Sciatic nerve (tissue), 2 donors: ENCODE measurements around the gene ZNRF3. TPM values are rescaled to one million over a fixed set of nuclear protein-coding genes. Genes with fewer than 3 reads are reported as not detected.

Source experiments
- ATAC-seq: fragments of 200-7000 bp; cut with Tn5 transposase; one replicate; pipeline ENCODE4 v1.9.1; 2020; ENCODE audit warnings: mild to moderate bottlenecking, moderate library complexity
- DNase-seq: peaks from one replicate; pipeline ENCODE4 v3.0.0-alpha.2; 2020; ENCODE audit warnings: low spot score
- intact Hi-C: fragments of 100-400 bp; cut with DNase I; formaldehyde crosslinking; loops from one replicate; pipeline ENCODE4 v1.14.2; 2022
- total RNA-seq: library from RNA; stranded (reverse); fragmentation: NEBNext Ultra II Directional; extraction: Animal tissue kit (Norgen Biotek cat#: 25700); gene quantifications from one replicate; pipeline ENCODE4 v1.2.1, GENCODE V29; 2021
- donor health status: DM: no; HTN: no; CAD: no.
- donor health status: DM: no; HTN: no; CAD: no.

ZNRF3 gene
- total RNA-seq, 1 donor from 2014 or later: 12.9 TPM

DNA sequence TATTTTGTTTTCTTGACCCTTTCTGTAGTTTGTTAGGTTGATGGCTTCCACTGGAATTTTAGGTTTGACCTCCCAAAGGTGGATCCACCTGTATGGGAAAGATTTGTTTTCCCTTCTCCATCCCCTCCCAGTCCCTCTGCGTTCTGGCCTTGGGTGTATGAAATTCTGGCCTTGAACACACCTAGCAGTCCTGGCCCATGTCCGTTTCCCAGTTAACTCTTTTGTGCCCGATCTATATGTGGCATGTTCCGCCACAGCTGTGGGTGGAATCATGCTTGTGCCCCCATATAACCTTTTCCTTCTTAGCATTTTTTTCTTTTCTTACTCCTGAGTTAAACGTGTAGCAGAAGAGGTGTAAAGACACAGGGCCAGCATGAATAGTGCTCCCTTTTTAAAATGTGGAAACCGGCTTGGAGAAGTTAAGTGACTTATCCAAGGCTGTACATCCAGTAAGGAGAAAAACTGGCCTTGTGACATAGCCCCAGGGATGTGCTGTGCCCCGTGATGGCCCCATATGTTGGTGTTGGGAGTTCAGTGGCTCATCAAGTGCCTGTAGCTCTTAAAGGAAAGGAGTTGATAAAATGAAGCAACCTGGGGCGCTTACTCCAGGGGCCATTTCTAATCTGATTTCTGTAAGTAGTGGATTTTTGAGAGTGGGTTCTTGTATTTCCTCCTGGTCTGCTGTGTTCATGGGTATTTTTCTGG, 39.3 kb downstream of the ZNRF3 start:
- intact Hi-C loops: no loop called here
- ATAC-seq: no peak
- no peak for DNase-seq

DNA sequence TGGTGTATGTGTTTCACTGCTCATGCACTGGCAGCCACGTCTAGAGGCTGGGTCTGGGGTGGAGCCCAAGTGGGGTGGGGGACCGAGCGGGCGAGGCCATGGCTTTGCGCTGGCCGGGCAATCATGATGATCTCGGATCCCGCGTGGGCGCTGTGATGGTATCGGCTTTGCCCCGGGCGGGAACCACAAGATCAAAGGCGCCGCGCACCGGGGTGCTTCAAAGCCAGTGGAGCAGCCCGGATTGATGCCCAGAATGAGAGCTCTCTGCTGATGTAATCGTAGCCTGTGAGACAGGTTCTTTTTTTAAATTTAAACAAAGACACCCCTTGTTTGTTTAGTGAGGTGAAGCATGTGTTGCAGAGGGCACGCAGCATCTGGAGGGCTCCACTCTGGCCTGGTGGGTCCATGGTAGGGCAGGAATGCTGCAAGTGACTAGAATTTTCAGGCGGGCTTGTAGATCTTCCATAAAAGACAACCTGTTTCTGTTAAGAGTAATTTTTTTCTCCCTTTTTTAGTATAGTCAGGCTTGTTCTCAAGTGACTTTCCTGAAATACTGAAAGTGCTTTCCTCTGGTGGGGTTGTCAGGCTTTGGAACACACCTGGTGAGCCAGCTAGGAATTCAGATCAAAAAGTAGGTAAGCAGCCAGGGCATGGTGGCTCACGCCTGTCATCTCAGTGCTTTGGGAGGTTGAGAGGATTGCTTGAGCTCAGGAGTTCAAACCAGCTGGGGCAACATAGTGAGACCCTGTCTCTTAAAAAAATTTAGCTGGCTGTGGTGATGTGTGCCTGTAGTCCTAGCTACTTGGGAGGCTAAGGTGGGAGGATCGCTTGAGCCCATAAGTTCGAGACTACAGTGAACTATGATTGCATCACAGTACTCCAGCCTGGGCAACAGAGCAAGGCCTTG, 40.7 kb downstream of the ZNRF3 start:
- ATAC-seq (peak; percentile 69), DNase-seq (no peak)
- intact Hi-C loops: no loop called here

DNA sequence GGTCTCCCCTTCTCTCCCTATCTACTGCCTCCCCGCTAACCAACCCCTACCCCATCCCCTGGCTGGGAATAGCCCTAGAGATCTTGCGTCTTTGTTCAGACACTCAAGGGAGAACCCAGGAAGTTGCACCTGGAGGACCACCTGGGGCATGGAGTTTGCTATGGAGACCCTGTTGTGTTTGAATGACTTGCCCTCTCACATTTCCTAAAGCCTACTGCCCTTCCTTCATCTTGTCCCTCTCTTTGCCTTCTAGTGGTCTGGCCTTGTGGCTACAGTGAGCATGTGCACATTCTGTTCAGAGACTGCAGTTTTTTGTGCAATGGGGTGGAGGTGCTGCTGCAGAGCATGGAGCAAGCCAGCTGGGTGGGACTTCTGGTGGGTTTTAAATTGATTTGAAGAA, 42.5 kb downstream of the ZNRF3 start:
- no peak for ATAC-seq
- no peak for DNase-seq
- intact Hi-C loops: no loop called here

DNA sequence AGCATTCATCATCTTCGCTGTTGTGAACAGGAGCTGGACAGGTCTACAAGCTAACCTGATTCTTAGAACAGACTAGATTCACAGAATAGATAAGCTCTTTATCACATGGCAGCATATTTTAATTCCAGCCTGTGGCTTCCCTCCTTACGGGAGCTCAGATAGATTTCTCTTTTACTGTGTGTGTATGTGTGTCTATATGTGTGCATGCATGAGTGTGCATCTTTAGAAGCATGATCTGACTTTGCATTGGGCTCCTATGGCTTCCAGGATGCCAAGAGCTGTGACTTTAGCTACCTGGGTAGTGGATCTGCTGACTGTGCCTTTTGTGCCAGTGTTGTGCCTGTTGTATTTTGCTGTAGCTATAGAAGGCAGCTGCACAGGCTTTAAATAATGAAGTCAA, 44.3 kb downstream of the ZNRF3 start:
- no peak for ATAC-seq
- intact Hi-C loops: no loop called here

DNA sequence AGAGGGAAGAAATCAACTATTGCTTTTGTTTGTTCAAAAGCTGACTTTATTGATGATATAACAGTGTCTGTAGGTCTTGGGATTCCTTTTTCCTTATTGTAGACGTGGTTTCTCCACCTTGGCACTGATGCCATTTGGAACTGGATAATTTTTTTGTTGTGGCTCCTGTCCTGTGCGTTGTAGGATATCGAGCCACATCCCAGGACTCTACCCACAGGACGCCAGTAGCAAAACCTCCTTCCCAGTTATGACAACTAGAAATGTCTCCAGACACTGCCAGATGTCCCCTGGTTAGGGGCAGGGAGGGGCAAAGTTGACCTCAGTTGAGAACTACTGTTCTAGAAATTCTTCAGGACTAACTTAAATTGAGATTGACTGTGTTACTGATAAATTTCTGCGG, 45.8 kb downstream of the ZNRF3 start:
- no peak for ATAC-seq
- intact Hi-C loops: no loop called here
- no peak for DNase-seq

More for the DNA sequence above, 44.3 kb downstream of the ZNRF3 start:
- no peak for DNase-seq

DNA sequence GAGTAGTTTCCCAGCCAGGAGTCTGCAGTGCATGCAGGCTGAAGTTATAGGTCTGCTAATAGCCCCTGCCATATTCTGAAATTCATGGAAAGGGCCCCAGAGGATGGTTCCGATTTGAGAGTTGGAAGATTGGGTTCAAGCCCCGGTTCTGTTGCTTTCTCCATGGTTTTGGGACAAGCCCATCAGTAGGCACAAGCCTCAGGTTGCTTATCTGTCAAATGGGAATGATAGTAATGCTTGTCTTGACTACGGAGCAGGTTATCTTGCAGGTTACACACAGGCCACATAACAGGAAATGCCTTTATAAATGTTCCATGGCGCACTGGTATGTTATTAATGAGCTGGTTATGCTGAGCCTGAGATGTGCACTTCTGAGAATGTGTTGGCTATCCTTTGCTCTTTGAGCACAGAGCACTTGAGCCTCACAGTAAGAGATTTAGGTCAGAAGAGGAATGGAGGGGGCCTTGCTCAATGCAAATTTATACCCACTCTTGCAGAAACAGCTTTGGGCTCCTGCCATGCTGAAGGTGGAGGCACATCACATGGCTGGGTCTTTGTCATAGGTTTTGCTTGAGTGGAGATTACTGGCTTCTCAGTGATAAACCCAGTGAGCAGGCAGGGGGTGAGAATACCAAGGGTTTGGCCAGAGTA, 47.1 kb downstream of the ZNRF3 start:
- intact Hi-C loops: no loop called here
- no peak for ATAC-seq

DNA sequence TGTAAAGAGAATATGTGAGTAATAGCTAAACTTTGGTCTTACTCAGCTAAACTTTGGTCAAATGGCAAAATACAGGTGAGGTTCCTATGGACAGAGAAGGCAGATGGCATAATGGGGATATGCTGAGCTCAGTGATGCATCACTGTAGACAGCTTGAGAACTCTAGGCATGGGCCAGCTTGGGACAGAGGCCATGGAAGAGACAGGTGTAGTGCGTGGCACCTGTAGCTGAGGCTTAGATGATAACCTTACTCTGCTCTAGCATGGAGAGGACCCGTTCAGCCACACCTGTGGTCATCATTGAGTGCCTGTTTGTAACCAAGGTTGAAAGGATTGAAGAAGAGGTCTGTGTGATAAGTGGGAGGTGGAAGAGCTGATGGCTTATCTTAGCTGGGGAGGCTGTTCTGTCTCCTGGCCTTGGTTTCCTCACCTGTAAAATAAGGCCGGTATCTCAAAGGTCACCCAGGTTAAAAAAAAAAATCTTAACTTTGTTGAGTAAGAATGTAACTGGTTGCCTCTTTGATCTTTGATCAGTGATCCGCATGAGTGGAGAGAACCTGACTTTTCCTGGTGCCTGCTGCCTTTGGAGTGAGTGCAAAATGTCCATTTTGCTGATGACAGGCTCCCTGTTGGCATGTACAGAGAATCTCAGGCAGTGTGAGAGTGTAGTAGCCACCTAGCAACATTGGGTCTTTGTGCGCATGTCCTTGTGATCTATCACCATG, 48.6 kb downstream of the ZNRF3 start:
- DNase-seq: no peak
- intact Hi-C loops: no loop called here
- ATAC-seq: no peak

More for the DNA sequence above, 47.1 kb downstream of the ZNRF3 start:
- DNase-seq: no peak

DNA sequence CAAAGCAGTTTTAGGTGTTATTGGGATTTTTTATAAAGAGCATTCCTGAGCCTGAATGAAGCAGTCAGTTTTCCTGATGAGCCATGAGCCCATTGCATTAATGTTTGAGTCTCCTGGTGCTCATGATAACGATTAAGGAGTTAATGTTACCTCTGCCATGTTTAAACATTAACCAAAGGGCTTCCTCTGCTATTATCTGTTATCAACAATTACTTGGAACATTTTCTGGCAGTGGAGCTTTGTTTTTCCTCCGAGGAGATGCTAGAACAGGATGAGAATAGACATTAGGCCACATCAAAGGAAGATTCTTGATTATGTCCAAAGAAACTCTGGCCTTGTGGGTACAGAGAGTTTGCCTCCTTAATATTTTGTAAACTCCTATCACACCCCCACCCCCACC, 49.9 kb downstream of the ZNRF3 start:
- DNase-seq (no peak), ATAC-seq (no peak)
- intact Hi-C loops: no loop called here

DNA sequence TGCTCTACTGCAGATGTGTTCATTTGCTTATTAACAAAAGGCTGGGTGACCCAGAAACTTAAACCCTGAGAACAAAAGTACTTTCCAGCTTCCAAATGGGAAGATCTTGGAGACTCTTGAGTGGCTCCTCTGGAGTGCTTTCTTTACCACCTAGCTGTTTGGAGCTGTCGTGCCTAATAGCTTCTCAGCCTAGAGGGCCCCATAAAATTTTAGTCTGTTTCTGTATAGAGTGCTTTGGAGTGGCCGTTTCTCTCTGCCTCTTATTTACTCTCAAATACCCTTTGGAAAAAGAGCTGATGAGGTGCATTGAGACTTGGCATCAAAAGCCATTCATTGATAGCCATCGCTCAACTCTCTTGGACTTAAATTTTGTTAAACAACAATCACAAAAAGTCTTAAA, 50.7 kb downstream of the ZNRF3 start:
- ATAC-seq: no peak
- no peak for DNase-seq
- intact Hi-C loops: no loop called here

DNA sequence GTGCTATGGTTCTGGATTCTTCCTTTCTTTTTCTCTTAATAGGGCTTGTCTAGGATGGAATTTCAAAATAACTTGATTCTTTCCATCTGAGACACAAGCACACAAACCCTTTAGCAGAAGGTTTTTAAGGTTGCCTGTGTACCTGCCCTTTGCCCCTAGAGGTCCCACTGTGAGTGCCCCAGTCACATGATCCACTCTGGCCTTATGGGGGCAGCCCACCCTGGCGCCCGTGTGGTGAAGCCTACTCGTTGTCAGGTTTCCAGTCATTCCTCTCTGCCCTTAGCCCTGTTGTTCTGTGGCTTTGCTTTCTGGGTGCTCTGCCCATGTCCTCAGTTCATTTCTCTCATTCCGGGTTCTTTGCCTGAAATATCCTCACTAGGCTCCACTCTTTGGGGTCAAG, 51.8 kb downstream of the ZNRF3 start:
- DNase-seq (no peak), ATAC-seq (peak; percentile 63)
- intact Hi-C loops: no loop called here

DNA sequence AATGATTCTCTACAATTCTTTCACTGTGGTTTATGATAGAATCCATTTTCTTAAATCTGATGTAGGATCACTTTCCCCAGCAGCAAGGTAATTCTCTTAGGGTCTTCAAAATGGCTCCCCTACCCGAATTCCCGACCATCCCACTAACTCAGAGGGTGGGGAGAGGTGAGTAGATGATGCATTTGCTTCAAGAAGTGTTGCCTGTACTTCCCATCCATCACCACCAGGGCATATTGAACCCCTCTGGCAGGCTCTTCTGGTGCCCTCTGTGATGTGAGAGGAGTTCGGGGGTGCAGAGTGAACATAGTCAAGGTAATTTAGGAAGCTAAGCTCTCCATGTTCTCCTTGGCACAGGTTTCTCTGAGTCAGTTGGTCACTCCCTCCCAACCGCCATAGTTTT, 52.3 kb downstream of the ZNRF3 start:
- intact Hi-C loops: no loop called here
- peak; percentile 19 for ATAC-seq

DNA sequence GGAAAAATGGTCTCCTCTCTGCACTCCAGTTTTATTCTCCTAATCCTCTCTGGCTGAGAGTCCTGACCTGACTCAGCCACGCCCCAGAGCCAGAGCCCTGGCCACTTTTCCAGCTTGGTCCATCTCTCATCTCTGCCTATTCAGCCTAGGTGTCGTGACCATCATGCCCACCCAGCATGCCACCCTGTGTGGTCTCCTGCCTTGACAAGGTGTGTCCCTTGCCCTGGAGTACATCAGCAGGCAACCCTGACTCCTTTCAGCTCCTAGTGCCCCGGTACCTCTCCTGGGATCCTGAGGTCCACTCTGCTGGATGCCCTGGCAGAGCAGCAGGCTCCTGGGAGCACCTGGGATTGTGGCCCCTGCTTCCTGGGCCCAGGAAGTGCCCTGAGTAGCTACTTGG, 52.8 kb downstream of the ZNRF3 start:
- ATAC-seq: no peak
- intact Hi-C loops: no loop called here
- DNase-seq: no peak

More for the DNA sequence above, 52.3 kb downstream of the ZNRF3 start:
- no peak for DNase-seq

DNA sequence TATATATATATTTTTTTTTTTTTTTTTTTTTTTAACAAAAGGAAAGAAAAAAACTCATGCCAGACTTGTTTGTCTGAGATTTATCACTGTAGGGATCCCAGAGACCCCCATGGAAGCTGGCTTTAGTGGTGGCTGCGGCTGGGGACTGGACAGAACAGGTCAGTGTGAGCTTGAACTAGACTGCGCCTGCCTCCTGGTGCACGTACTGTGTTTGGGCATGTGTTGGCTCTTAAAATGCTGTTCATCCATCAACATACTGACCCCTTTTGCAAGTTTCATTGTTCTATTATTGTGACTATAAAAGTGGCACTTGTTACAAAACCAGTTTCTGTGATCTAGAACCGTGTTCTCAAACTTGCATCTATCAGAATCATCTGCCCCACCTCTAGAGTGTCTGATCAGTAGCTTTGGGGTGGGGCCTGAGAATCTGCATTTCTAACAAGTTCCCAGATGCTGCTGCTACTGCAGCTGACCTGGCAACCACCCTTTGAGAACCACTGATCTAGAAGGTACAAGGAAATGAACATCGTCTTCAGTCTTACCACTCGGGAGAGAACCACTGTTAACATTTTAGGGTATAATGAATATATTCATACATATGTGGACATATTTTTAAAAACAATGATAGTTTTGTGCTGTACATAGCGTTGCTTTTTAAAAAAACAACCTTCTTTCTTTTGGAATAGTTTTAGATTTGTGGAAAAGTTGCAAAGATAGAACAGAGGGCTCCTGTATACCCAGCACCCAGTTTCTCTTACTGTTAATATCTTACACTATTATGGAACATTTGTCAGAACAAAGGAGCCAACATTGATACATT, 54.0 kb downstream of the ZNRF3 start:
- intact Hi-C loops: no loop called here
- DNase-seq (no peak), ATAC-seq (no peak)

DNA sequence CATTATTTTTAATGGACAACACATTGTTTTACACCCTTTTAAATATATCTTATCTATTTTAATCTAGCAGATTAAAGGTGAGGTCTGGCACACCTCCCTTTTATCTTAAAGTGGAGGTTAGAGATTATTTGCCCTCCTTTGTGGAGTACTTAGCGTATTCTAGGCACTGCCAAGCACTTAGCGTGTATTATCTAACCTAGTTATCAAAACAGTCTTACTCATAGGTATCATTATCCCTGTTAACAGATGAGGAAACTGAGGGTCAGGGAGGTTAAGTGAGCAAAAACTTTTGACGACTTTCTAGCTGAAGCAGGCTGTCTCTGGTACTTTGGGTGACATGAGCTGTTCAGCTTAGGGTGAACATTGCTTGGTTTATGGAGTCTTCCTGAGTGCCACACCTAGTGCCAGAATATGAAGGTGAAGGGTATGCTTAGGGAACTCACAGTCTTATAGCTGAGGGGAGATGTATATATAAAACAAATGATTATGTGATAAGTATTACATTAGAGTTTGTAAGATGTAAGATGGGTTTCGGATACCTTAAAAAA, 55.0 kb downstream of the ZNRF3 start:
- intact Hi-C loops: no loop called here
- DNase-seq: no peak
- no peak for ATAC-seq

DNA sequence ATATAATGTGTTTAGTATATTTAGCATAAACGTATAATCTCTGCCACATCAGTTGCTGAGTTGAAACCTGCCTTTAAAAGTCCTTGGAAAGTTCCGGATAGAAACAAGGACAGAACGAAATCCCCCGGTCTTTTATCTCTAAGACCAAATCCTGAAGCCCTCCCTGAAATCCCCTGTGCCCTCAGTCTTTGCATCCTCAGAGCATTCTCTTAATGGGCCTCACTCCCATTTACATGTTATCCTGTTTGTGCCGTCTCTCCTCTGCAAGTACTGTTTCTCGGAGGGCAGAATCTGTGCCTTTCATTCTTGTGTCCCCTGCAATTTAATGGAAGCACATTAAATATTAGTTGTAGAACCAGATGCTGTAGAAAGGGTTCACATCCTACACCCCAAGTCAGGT, 56.0 kb downstream of the ZNRF3 start:
- intact Hi-C loops: no loop called here
- no peak for ATAC-seq
- DNase-seq: no peak

DNA sequence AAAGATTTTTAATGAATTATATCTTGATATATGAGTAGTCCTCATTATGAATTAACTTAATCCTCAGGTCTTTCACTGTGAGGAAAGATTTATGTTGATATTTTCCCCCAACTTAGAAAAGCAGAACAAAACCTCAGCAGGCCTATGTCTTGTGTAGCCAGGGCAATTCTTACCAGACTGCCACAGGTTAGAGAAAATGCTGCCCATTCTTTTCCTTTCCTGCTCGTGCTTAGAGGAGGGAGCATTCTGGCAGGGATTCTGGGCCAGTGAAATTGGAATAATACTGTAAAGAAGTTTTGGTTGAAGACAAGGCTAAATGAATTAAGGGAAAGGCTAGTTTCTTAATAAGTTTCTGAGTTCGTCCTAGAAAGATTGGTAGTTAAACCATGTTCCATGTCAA, 56.6 kb downstream of the ZNRF3 start:
- ATAC-seq (no peak), DNase-seq (no peak)
- intact Hi-C loops: no loop called here

DNA sequence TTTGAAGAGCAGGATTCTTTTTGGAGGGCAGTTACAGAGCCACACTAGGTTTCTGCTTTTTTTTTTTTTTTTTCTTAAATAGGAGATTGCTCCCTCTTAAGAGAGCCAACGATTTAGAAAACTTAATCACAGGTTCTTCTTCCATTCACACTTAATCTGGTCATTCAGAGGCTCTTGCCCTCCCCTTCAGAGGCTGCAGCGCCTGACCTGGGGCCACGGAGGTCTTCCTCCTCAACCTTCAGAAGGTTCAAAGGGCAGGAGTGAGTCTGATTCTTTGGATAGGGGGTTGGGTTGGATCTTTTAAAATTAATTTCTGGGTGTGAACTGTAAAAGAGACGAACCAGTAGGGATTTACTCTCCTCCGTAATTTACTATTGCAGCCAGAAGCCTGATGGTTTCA, 57.1 kb downstream of the ZNRF3 start:
- DNase-seq (no peak), ATAC-seq (no peak)
- intact Hi-C loops: no loop called here

DNA sequence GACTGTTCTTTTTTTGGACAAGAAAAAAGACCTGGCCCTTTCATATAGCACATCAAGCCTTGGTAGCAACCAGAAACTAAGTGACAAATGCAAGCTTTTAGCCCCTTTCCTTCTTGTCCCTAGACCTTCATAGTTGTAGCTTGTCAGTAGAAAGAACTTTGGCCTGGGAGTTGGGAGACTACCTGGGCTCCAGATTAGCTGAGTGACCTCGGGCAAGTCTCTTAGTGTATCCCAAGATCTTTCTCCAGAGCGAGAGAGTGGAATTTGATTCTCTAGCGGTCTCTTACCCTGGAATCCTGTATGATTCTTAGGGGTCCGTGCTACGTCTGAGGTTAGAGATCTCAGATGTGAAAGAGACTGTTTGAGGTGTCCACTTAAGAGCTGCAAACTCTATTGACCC, 59.0 kb downstream of the ZNRF3 start:
- ATAC-seq: no peak
- intact Hi-C loops: no loop called here
- no peak for DNase-seq
